Choroid plexus epithelial cell (primary cell): ENCODE results near the gene MEAK7.
A peak's percentile ranks its signal among the peaks of the same experiment; 100 is the strongest.

ENCODE experiments used
- DNase-seq: peaks from one replicate; pipeline ENCODE4 v3.0.0-alpha.2; 2010; ENCODE audit warnings: low read depth
- H3K4me3 ChIP-seq: 2 replicates; pipeline ENCODE4 v1.5.1; 2011; ENCODE audit warnings: low read depth, mild to moderate bottlenecking, control low read depth, low read length, moderate library complexity
- TF ChIP-seq, protein P1 (sequence below): conservative IDR thresholded peaks from 2 replicates; pipeline ENCODE4 v1.5.1; 2011; ENCODE audit warnings: low read depth, mild to moderate bottlenecking, control low read depth, inconsistent platforms, low read length, moderate library complexity

The MEAK7 gene

DNA sequence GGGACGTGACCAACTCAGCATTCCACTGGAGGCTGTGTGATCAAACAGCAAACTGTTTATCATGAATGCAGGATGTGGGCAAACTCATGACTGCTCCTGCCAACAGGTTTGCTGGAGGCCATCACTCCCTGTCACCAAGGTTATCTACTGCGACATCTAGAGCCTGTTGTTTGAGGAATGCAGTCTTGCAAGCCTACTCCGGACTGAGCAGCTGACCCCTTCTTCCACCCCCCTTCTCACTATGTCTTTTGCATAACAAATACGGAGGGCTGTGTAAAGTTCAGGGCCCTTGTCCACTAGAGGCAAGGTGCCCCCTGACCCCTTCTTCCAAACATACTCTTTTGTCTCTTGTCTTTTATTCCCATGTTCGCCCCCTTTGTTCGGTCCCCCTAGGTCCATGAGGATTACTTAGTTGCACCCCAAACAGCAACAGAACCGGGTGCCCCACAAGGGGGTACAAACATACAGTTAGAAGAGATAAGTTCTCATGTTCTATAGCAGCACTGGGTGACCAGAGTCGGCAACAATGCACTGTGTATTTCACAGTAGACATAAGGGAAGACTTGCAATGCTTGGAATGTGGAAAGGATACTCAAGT lies 28.7 kb downstream of the MEAK7 start:
- no peak overlapping the region for H3K4me3 ChIP-seq
- DNase-seq = no peak
- TF ChIP-seq, protein P1, sequence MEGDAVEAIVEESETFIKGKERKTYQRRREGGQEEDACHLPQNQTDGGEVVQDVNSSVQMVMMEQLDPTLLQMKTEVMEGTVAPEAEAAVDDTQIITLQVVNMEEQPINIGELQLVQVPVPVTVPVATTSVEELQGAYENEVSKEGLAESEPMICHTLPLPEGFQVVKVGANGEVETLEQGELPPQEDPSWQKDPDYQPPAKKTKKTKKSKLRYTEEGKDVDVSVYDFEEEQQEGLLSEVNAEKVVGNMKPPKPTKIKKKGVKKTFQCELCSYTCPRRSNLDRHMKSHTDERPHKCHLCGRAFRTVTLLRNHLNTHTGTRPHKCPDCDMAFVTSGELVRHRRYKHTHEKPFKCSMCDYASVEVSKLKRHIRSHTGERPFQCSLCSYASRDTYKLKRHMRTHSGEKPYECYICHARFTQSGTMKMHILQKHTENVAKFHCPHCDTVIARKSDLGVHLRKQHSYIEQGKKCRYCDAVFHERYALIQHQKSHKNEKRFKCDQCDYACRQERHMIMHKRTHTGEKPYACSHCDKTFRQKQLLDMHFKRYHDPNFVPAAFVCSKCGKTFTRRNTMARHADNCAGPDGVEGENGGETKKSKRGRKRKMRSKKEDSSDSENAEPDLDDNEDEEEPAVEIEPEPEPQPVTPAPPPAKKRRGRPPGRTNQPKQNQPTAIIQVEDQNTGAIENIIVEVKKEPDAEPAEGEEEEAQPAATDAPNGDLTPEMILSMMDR = no peak

GRCh38 chr16:84471966-84472365 lies 32.5 kb downstream of the MEAK7 start:
- TF ChIP-seq, protein P1 = no peak
- H3K4me3 ChIP-seq = no peak overlapping the region
- no peak for DNase-seq

DNA sequence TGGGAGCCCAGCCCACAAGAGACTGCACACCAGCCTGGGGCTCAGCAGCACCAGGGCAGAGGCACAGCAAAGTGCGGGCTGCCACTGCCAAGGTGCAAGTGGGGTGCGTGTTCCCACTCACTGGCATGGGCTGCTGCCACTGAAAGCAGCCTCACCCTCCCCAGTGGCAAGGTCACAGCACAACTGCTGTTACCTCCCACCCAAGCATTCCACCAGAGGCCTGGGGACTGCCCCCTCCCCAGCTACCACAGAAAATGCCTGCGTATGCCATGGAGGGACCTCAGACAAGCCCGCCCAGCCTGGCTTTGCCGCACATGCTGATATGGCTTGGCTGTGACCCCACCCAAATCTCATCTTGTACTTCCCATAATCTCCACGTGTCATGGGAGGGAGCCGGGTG lies 33.1 kb downstream of the MEAK7 start:
- TF ChIP-seq, protein P1 = no peak
- DNase-seq = no peak

GRCh38 chr16:84467709-84468108 lies 36.8 kb downstream of the MEAK7 start:
- H3K4me3 ChIP-seq = no peak overlapping the region
- TF ChIP-seq, protein P1 = no peak
- no peak for DNase-seq

More for the DNA sequence above, 33.1 kb downstream of the MEAK7 start:
- no peak overlapping the region for H3K4me3 ChIP-seq

- TF ChIP-seq, protein P1 = no peak
- H3K4me3 ChIP-seq = no peak overlapping the region
- DNase-seq = no peak
These were observed 37.2 kb downstream of the MEAK7 start for GRCh38 chr16:84467256-84467655.

DNA sequence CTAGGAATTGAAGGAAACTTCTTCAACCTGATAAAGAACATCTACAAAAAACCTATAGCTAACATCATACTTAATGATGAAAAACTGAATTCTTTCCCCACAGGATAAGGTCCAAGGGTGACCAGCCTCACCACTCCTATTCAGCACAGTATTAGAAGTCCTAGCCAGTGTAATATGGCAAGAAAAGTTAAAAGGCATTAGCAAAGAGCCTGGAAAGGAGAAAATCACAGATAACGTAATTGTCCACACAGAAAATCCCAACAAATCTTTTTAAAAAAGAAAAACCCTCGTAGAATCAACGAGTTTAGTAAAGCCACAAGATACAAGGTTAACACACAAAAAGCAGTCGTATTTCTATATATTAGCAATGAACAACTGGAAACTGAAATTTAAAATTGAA lies 37.8 kb downstream of the MEAK7 start:
- no peak for DNase-seq
- TF ChIP-seq, protein P1 = no peak
- no peak overlapping the region for H3K4me3 ChIP-seq

GRCh38 chr16:84465154-84465553 lies 39.3 kb downstream of the MEAK7 start:
- TF ChIP-seq, protein P1 = peak; percentile 24
- no peak for DNase-seq
- H3K4me3 ChIP-seq = no peak overlapping the region
